Body of pancreas (tissue), 4 donors: ENCODE data around the gene OSTM1. TPM values are rescaled to one million over a fixed set of nuclear protein-coding genes. Genes with fewer than 3 reads are reported as not detected.
A peak's percentile ranks its signal among the peaks of the same experiment; 100 is the strongest.

ENCODE experiments used
- ATAC-seq: fragments of 150-250 bp; one replicate; pipeline ENCODE4 v1.9.1; 2016
- DNase-seq, 4 donors: peaks; one replicate each; pipeline ENCODE4 v3.0.0-alpha.2; 2019
- H3K27ac ChIP-seq, 4 donors: fragments of 200-600 bp; sonication (generic); 1 replicate in 3 of 4; 2 replicates in 1 of 4; pipeline versions ENCODE4 v1.5.1 to v1.6.1; 2016 to 2019; ENCODE audit warnings: mild to moderate bottlenecking in 1 of 4, mixed read lengths in 1 of 4, moderate library complexity in 1 of 4
- H3K27me3 ChIP-seq, 2 donors: fragments of 200-600 bp; sonication (generic); one replicate each; pipeline ENCODE4 v1.6.0; 2016; ENCODE audit warnings: mild to moderate bottlenecking in 1 of 2
- H3K36me3 ChIP-seq, 2 donors: fragments of 200-600 bp; sonication (generic); replicated peaks in 1 of 2; 2 replicates each; pipeline ENCODE4 v1.5.1; 2016; ENCODE audit warnings: low read depth in 2 of 2; ENCODE audit not compliant: insufficient read depth in 1 of 2
- H3K4me1 ChIP-seq: fragments of 200-600 bp; sonication (generic); one replicate; pipeline ENCODE4 v1.6.0; 2016
- H3K4me3 ChIP-seq, 2 donors: fragments of 200-600 bp; sonication (generic); 1 replicate in 1 of 2; 2 replicates in 1 of 2; pipeline ENCODE4 v1.5.1; 2016 to 2019
- H3K9me3 ChIP-seq, 3 donors: fragments of 200-600 bp; sonication (generic); 1 replicate in 2 of 3; 2 replicates in 1 of 3; pipeline ENCODE4 v1.5.1; 2016
- CTCF ChIP-seq, 7 experiments: fragments of 450-650 bp in 4 of 7; fragments of 200-600 bp in 3 of 7; sonication (generic) in 3 of 7; IDR thresholded peaks; one replicate each; pipeline ENCODE4 v1.5.1; 2016 to 2019; ENCODE audit warnings: antibody characterized with exemption in 7 of 7
- POLR2A ChIP-seq, 3 donors: fragments of 450-650 bp; IDR thresholded peaks; one replicate each; pipeline ENCODE4 v1.6.1; 2016; ENCODE audit warnings: antibody characterized with exemption in 3 of 3, mild to moderate bottlenecking in 2 of 3
- WGBS, 2 donors: methylation state at CpG; one replicate each; pipeline ENCODE4 v1.1.5; 2017; 5-methylcytosine and 5-hydroxymethylcytosine counted together
- intact Hi-C: fragments of 100-400 bp; cut with DNase I; formaldehyde crosslinking; loops from one replicate; pipeline ENCODE4 v1.15.1; 2023
- total RNA-seq, 2 donors: library from RNA; depleted of rRNA; stranded (reverse); fragments of >200 nt; gene quantifications; one replicate each; pipeline ENCODE4 v1.1.0, GENCODE V29; 2016

Gene OSTM1
- total RNA-seq, 2 donors from 2014 or later = 26.0 to 35.0 TPM

- Histone ChIP-seq H3K9me3 (no peaks in the 10 kb centered on the region), H3K27me3 (peaks cover 0 to 29% of the 10 kb centered on the region in 2 donors), H3K4me1 (peaks cover 51% of the 10 kb centered on the region), H3K36me3 (no peaks in the 10 kb centered on the region), H3K27ac (no peak overlapping the region), H3K4me3 (peak overlapping the region; percentile 20 to 44)
- TF ChIP-seq POLR2A (IDR thresholded peaks at IDR 0.05) (no peak), CTCF (IDR thresholded peaks at IDR 0.05) (peak in 1 of 7 experiments; percentile 1)
- peak in 3 of 4 donors; percentile 25 to 44 (median 35) for DNase-seq
- 2 to 3% methylated on average over 41 to 72 of the region's 72 CpGs for WGBS, 2 donors
- peak; percentile 45 for ATAC-seq
- intact Hi-C loops = loop anchor here (10.0 kb wide), 1 partner anchor 377 kb away; no protein-coding TSS in a partner anchor
Measured at GRCh38 chr6:108117427-108118358, 43.2 kb upstream of the OSTM1 start.

GRCh38 chr6:108116546-108117426 is 42.2 kb upstream of the OSTM1 start:
- H3K27ac ChIP-seq = no peak overlapping the region
- no peaks in the 10 kb centered on the region for H3K36me3 ChIP-seq
- H3K9me3 ChIP-seq = no peaks in the 10 kb centered on the region
- no peak overlapping the region for H3K4me3 ChIP-seq
- H3K27me3 ChIP-seq = peaks cover 0 to 29% of the 10 kb centered on the region in 2 donors
- no peak for ATAC-seq
- no peak for DNase-seq
- WGBS, 2 donors = 17 to 27% methylated on average over 28 to 46 of the region's 46 CpGs
- intact Hi-C loops = loop anchor here (10.0 kb wide), 1 partner anchor 378 kb away; no protein-coding TSS in a partner anchor
- peaks cover 51% of the 10 kb centered on the region for H3K4me1 ChIP-seq
- no peak for TF ChIP-seq CTCF (IDR thresholded peaks at IDR 0.05)

GRCh38 chr6:108115598-108116058 is 41.1 kb upstream of the OSTM1 start:
- H3K27me3 ChIP-seq = peaks cover 0 to 29% of the 10 kb centered on the region in 2 donors
- DNase-seq = peak; percentile 61 to 70 (median 69)

More at GRCh38 chr6:108115598-108116058, 41.1 kb upstream of the OSTM1 start:
- H3K27ac ChIP-seq = no peak overlapping the region
- 12 to 17% methylated on average over 13 to 20 of the region's 20 CpGs for WGBS, 2 donors
- H3K36me3 ChIP-seq = no peaks in the 10 kb centered on the region
- intact Hi-C loops = loop anchor here (10.0 kb wide), 1 partner anchor 379 kb away; no protein-coding TSS in a partner anchor
- H3K4me1 ChIP-seq = peaks cover 51% of the 10 kb centered on the region
- peak in 6 of 7 experiments; percentile 38 to 53 (median 50) for TF ChIP-seq CTCF (IDR thresholded peaks at IDR 0.05)
- no peak for TF ChIP-seq POLR2A (IDR thresholded peaks at IDR 0.05)
- H3K4me3 ChIP-seq = peak overlapping the region in 1 of 2 donors; percentile 6
- peak; percentile 62 for ATAC-seq
- H3K9me3 ChIP-seq = no peaks in the 10 kb centered on the region
